GM12864 (cell line): ENCODE results near the gene ARID1B.

Experiments
- DNase-seq: peaks from one replicate; pipeline ENCODE4 v3.0.0-alpha.2; 2011; ENCODE audit warnings: low read depth
- H3K4me3 ChIP-seq: 2 replicates; pipeline ENCODE4 v1.5.1; 2011; ENCODE audit warnings: mild to moderate bottlenecking, low read depth, low read length, control low read depth
- TF ChIP-seq, protein P1 (sequence below): IDR thresholded peaks from 2 replicates; pipeline ENCODE4 v1.5.1; 2011; ENCODE audit warnings: low read depth, mild to moderate bottlenecking, moderate library complexity, low read length, control low read depth, inconsistent platforms; ENCODE audit errors: missing control alignments

The ARID1B gene

DNA sequence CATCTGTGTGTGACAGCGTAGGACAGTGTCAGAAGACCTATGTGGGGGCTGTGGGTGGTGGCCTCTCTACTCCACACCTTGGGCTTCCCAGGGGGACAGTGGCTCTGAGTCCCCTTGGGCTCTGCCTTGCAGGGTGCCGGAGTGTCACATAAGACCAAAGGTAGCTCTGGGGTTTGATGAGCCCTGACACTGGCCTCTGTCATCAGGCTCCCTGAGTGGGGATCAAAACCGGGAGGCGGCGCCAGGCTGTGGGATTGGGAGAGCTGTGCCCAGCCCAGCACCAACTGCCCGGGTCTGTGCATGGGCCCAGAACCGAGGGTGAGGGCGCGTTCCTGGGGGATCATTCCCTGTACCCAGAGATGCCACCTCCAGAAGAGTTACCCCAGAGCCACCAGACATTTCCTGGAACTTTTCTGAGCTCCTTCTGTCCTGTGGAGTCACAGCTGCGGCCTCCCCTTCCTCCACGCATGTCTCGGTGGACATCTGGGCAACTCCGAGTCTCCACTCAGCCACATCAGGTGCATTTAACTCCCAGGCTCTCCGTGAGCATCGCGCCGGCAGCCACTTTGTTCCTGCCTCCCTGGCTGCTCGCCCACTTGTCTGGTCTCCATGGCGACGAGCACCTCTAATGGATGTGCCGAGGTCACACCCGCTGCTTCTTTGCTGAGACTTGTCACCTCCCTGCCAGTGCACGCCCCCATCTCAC is 451.4 kb downstream of the ARID1B start:
- TF ChIP-seq, protein P1, sequence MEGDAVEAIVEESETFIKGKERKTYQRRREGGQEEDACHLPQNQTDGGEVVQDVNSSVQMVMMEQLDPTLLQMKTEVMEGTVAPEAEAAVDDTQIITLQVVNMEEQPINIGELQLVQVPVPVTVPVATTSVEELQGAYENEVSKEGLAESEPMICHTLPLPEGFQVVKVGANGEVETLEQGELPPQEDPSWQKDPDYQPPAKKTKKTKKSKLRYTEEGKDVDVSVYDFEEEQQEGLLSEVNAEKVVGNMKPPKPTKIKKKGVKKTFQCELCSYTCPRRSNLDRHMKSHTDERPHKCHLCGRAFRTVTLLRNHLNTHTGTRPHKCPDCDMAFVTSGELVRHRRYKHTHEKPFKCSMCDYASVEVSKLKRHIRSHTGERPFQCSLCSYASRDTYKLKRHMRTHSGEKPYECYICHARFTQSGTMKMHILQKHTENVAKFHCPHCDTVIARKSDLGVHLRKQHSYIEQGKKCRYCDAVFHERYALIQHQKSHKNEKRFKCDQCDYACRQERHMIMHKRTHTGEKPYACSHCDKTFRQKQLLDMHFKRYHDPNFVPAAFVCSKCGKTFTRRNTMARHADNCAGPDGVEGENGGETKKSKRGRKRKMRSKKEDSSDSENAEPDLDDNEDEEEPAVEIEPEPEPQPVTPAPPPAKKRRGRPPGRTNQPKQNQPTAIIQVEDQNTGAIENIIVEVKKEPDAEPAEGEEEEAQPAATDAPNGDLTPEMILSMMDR = no peak
- no peak for DNase-seq
- no peak overlapping the region for H3K4me3 ChIP-seq

- H3K4me3 ChIP-seq = no peak overlapping the region
- no peak for DNase-seq
- TF ChIP-seq, protein P1 = no peak
Measured at GRCh38 chr6:157229132-157229618, 452.0 kb downstream of the ARID1B start.

- DNase-seq = no peak
- H3K4me3 ChIP-seq = no peak overlapping the region
- TF ChIP-seq, protein P1 = no peak
Measured at GRCh38 chr6:157229713-157230112, 452.5 kb downstream of the ARID1B start.

DNA sequence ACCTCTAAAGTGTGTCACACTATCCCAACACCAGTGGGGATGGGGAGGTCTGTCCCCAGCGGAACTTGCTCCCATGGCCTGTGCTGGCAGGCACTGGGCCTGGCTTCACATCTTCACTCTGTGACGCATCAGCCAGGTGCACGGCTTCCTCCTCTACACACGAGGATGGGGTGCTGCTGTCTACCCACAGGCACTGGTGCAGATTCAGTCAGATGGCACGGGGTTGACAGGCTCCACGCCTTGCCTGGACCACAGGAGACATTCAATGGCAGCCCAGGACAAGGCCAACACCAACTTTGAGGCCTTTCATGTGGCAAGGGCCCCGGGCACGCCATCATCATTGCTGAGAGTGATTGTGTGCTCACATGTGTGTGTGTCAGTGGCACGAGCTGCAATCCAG is 453.7 kb downstream of the ARID1B start:
- TF ChIP-seq, protein P1 = no peak
- H3K4me3 ChIP-seq = no peak overlapping the region
- DNase-seq = no peak

GRCh38 chr6:157232161-157232895 is 455.1 kb downstream of the ARID1B start:
- H3K4me3 ChIP-seq = no peak overlapping the region
- TF ChIP-seq, protein P1 = no peak
- no peak for DNase-seq

GRCh38 chr6:157233156-157233555 is 456.0 kb downstream of the ARID1B start:
- no peak for DNase-seq
- TF ChIP-seq, protein P1 = no peak
- H3K4me3 ChIP-seq = no peak overlapping the region
